Gastroesophageal sphincter (tissue), 4 donors: ENCODE data around the gene KCNK5. TPM values are rescaled to one million over a fixed set of nuclear protein-coding genes. Genes with fewer than 3 reads are reported as not detected.

Source experiments
- ATAC-seq: fragments of 150-250 bp; one replicate; pipeline ENCODE4 v1.9.1; 2016; ENCODE audit warnings: mild to moderate bottlenecking, moderate library complexity
- H3K27ac ChIP-seq, 4 donors: fragments of 200-600 bp; sonication (generic) in 3 of 4; 1 replicate in 3 of 4; 2 replicates in 1 of 4; pipeline ENCODE4 v1.5.1; 2016 to 2019
- H3K27me3 ChIP-seq: fragments of 200-600 bp; sonication (generic); one replicate; pipeline ENCODE4 v1.5.1; 2019
- H3K36me3 ChIP-seq, 2 donors: fragments of 200-600 bp; sonication (generic); one replicate each; pipeline ENCODE4 v1.5.1; 2019; ENCODE audit warnings: control low read depth in 1 of 2
- H3K4me1 ChIP-seq, 3 donors: fragments of 200-600 bp; sonication (generic); 1 replicate in 2 of 3; 2 replicates in 1 of 3; pipeline ENCODE4 v1.5.1; 2016 to 2019; ENCODE audit warnings: control low read depth in 2 of 3
- H3K4me3 ChIP-seq, 2 donors: fragments of 200-600 bp; sonication (generic); one replicate each; pipeline ENCODE4 v1.5.1; 2019; ENCODE audit warnings: mild to moderate bottlenecking in 1 of 2, moderate library complexity in 1 of 2
- H3K9me3 ChIP-seq, 3 donors: fragments of 200-600 bp; sonication (generic); one replicate each; pipeline ENCODE4 v1.5.1; 2017 to 2019; ENCODE audit warnings: control low read depth in 2 of 3
- EP300 ChIP-seq: sonication (generic); formaldehyde crosslinking; IDR thresholded peaks from one replicate; pipeline ENCODE4 v1.6.1; 2017; ENCODE audit warnings: antibody characterized with exemption, mild to moderate bottlenecking
- POLR2A ChIP-seq, 2 donors: fragments of 450-650 bp; IDR thresholded peaks; one replicate each; pipeline ENCODE4 v1.6.1; 2017; ENCODE audit warnings: antibody characterized with exemption in 2 of 2, mild to moderate bottlenecking in 2 of 2, moderate library complexity in 1 of 2
- POLR2AphosphoS5 ChIP-seq: sonication (generic); formaldehyde crosslinking; IDR thresholded peaks from one replicate; pipeline ENCODE4 v1.6.1; 2017; ENCODE audit warnings: antibody characterized with exemption
- WGBS, 2 donors: methylation state at CpG; one replicate each; pipeline ENCODE4 v1.1.5; 2018; ENCODE audit warnings: low coverage in 1 of 2; 5-methylcytosine and 5-hydroxymethylcytosine counted together
- total RNA-seq, 4 donors: library from RNA; depleted of rRNA; stranded (reverse); fragments of >200 nt; gene quantifications; one replicate each; pipeline ENCODE4 v1.1.0, GENCODE V29; 2016
- TF ChIP-seq, protein P1 (sequence below), 4 experiments: fragments of 200-600 bp in 2 of 4; fragments of 450-650 bp in 2 of 4; sonication (generic) in 1 of 4; IDR thresholded peaks; one replicate each; pipeline ENCODE4 v1.5.1; 2017 to 2019; ENCODE audit warnings: antibody characterized with exemption in 4 of 4, mild to moderate bottlenecking in 2 of 4, moderate library complexity in 2 of 4

The KCNK5 gene
- total RNA-seq, 4 donors from 2014 or later: 7.3 to 11.5 (median 8.0) TPM

DNA sequence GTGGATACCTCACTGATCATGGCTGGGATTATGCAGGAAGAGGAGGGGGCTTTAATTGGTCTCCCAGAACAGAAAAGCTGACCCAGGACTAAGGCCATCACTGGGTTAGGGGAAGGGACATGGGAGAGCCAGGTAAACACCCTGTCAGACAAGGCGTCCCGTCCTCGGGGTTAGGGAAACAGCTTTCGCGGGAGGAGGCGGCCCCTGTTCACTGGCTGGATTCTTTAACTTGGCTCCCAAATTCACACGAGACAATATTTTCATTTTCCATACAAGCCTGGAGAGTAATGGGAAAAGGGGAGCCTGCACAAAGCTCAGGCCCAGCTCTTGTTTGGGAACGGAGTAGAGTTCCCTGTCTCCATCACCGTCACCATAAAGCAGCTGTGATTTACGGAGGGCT, 29.3 kb downstream of the KCNK5 start:
- peaks cover 10% of the 10 kb centered on the region for H3K27me3 ChIP-seq
- WGBS, 2 donors: 33 to 35% methylated on average over 2 to 4 of the region's 10 CpGs
- no peak overlapping the region for H3K4me3 ChIP-seq
- TF ChIP-seq POLR2AphosphoS5: no peak
- H3K4me1 ChIP-seq: peaks cover 0 to 5% (median 0%) of the 10 kb centered on the region in 3 donors
- no peaks in the 10 kb centered on the region for H3K9me3 ChIP-seq
- ATAC-seq: no peak
- no peak overlapping the region for H3K27ac ChIP-seq
- no peaks in the 10 kb centered on the region for H3K36me3 ChIP-seq

- H3K27me3 ChIP-seq: peaks cover 10% of the 10 kb centered on the region
- WGBS, 2 donors: 33 to 80% methylated on average over 1 of the region's 7 CpGs
- H3K27ac ChIP-seq: no peak overlapping the region
- H3K9me3 ChIP-seq: no peaks in the 10 kb centered on the region
- no peak overlapping the region for H3K4me3 ChIP-seq
- no peak for TF ChIP-seq POLR2A (IDR thresholded peaks at IDR 0.05)
- TF ChIP-seq EP300: no peak
- no peak for TF ChIP-seq POLR2AphosphoS5
- TF ChIP-seq, protein P1, sequence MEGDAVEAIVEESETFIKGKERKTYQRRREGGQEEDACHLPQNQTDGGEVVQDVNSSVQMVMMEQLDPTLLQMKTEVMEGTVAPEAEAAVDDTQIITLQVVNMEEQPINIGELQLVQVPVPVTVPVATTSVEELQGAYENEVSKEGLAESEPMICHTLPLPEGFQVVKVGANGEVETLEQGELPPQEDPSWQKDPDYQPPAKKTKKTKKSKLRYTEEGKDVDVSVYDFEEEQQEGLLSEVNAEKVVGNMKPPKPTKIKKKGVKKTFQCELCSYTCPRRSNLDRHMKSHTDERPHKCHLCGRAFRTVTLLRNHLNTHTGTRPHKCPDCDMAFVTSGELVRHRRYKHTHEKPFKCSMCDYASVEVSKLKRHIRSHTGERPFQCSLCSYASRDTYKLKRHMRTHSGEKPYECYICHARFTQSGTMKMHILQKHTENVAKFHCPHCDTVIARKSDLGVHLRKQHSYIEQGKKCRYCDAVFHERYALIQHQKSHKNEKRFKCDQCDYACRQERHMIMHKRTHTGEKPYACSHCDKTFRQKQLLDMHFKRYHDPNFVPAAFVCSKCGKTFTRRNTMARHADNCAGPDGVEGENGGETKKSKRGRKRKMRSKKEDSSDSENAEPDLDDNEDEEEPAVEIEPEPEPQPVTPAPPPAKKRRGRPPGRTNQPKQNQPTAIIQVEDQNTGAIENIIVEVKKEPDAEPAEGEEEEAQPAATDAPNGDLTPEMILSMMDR (IDR thresholded peaks at IDR 0.05): no peak
- peaks cover 0 to 5% (median 0%) of the 10 kb centered on the region in 3 donors for H3K4me1 ChIP-seq
- no peak for ATAC-seq
- no peaks in the 10 kb centered on the region for H3K36me3 ChIP-seq
Measured at GRCh38 chr6:39199231-39199940, 29.9 kb downstream of the KCNK5 start.

GRCh38 chr6:39198528-39198927, 30.7 kb downstream of the KCNK5 start:
- Histone ChIP-seq H3K4me1 (peaks cover 0 to 5% (median 0%) of the 10 kb centered on the region in 3 donors), H3K27ac (no peak overlapping the region), H3K36me3 (no peaks in the 10 kb centered on the region), H3K27me3 (peaks cover 10% of the 10 kb centered on the region), H3K9me3 (no peaks in the 10 kb centered on the region), H3K4me3 (no peak overlapping the region)
- TF ChIP-seq POLR2AphosphoS5 (no peak), EP300 (no peak), POLR2A (IDR thresholded peaks at IDR 0.05) (no peak)
- TF ChIP-seq, protein P1 (IDR thresholded peaks at IDR 0.05): no peak
- no peak for ATAC-seq

DNA sequence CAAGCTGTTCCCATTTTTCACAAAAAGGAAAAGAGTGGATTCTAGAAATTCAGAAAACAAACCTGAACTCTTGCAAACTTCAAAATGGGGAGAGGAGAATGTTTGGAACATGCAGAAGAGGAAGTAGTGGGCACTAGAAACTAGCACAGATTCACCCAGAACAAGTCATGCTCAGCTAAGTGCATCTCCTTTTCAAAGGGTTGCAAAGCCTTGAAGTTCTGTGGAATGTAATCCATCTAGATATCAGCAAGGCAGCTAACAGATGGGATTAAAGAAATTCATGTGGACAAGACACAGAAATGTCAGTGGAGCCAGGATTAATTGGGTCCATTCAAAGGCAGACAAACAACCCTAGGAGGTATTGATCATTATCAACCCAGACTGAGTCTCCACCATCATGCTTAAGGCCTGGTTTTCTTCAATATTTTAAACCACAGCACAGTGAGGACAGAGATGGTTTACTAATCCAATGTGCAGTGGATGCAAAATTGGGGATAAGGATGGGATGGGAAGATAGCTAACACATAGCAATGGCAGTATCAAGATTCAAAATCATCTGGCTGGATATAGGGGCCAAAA, 31.3 kb downstream of the KCNK5 start:
- ATAC-seq: no peak
- TF ChIP-seq EP300: no peak
- no peak for TF ChIP-seq POLR2AphosphoS5
- no peak for TF ChIP-seq POLR2A (IDR thresholded peaks at IDR 0.05)
- TF ChIP-seq, protein P1 (IDR thresholded peaks at IDR 0.05): no peak
- peaks cover 0 to 5% (median 0%) of the 10 kb centered on the region in 3 donors for H3K4me1 ChIP-seq
- no peak overlapping the region for H3K4me3 ChIP-seq
- no peaks in the 10 kb centered on the region for H3K9me3 ChIP-seq
- H3K27ac ChIP-seq: no peak overlapping the region
- peaks cover 10% of the 10 kb centered on the region for H3K27me3 ChIP-seq
- H3K36me3 ChIP-seq: no peaks in the 10 kb centered on the region

- TF ChIP-seq, protein P1 (IDR thresholded peaks at IDR 0.05): no peak
- TF ChIP-seq EP300 (no peak), POLR2AphosphoS5 (no peak), POLR2A (IDR thresholded peaks at IDR 0.05) (no peak)
- Histone ChIP-seq H3K4me3 (no peak overlapping the region), H3K27ac (no peak overlapping the region), H3K9me3 (no peaks in the 10 kb centered on the region), H3K27me3 (peaks cover 10% of the 10 kb centered on the region), H3K4me1 (peaks cover 0 to 5% (median 0%) of the 10 kb centered on the region in 3 donors), H3K36me3 (no peaks in the 10 kb centered on the region)
- no peak for ATAC-seq
- 87% methylated on average over 4 of the region's 4 CpGs; no CpG with 5 or more reads in 1 of the 2 donors for WGBS, 2 donors
Measured at GRCh38 chr6:39197521-39197920, 31.8 kb downstream of the KCNK5 start.
